Liver (tissue), 9 donors: ENCODE data around the gene RERE. TPM values are rescaled to one million over a fixed set of nuclear protein-coding genes. Genes with fewer than 3 reads are reported as not detected.

ENCODE experiments used
- DNase-seq: peaks from one replicate; pipeline ENCODE4 v3.0.0-alpha.2; 2017; ENCODE audit warnings: low spot score
- H3K27ac ChIP-seq, 2 donors: one replicate each; pipeline ENCODE4 v1.7.0; 2013; ENCODE audit warnings: inconsistent platforms in 2 of 2, low read length in 2 of 2, control low read depth in 1 of 2, low read depth in 1 of 2, mild to moderate bottlenecking in 1 of 2
- H3K27me3 ChIP-seq, 4 donors: one replicate each; pipeline versions ENCODE4 v1.6.1 to v1.7.0; 2013; ENCODE audit warnings: low read length in 3 of 4, inconsistent platforms in 1 of 4, mild to moderate bottlenecking in 1 of 4, moderate library complexity in 1 of 4; ENCODE audit not compliant: control insufficient read depth in 4 of 4, insufficient read depth in 4 of 4
- H3K36me3 ChIP-seq, 4 donors: one replicate each; pipeline versions ENCODE4 v1.6.1 to v1.7.0; 2013; ENCODE audit warnings: low read length in 3 of 4, mild to moderate bottlenecking in 3 of 4, low read depth in 1 of 4, moderate library complexity in 1 of 4; ENCODE audit not compliant: control insufficient read depth in 4 of 4, insufficient read depth in 3 of 4
- H3K4me1 ChIP-seq, 4 donors: one replicate each; pipeline versions ENCODE4 v1.6.1 to v1.7.0; 2013; ENCODE audit warnings: low read length in 3 of 4, mild to moderate bottlenecking in 3 of 4, moderate library complexity in 1 of 4; ENCODE audit not compliant: control insufficient read depth in 4 of 4, insufficient read depth in 4 of 4
- H3K4me3 ChIP-seq, 3 donors: one replicate each; pipeline versions ENCODE4 v1.6.1 to v1.7.0; 2013; ENCODE audit warnings: low read length in 3 of 3, control low read depth in 1 of 3, low read depth in 1 of 3, mild to moderate bottlenecking in 1 of 3
- H3K9ac ChIP-seq, 2 donors: one replicate each; pipeline ENCODE4 v1.7.0; 2013; ENCODE audit warnings: low read length in 2 of 2, mild to moderate bottlenecking in 2 of 2, moderate library complexity in 2 of 2, control low read depth in 1 of 2, low read depth in 1 of 2
- H3K9me3 ChIP-seq, 4 donors: one replicate each; pipeline versions ENCODE4 v1.6.1 to v1.7.0; 2013; ENCODE audit warnings: low read length in 3 of 4; ENCODE audit not compliant: control insufficient read depth in 4 of 4
- ATF3 ChIP-seq: IDR thresholded peaks from 2 replicates; pipeline ENCODE4 v1.6.1; 2016; ENCODE audit warnings: antibody characterized with exemption
- CTCF ChIP-seq: fragments of 150-350 bp; IDR thresholded peaks from 2 replicates; pipeline ENCODE4 v1.5.1; 2017; ENCODE audit warnings: improper control_type of control experiment, low read depth, low read length; ENCODE audit not compliant: missing input control
- EGR1 ChIP-seq, 2 donors: IDR thresholded peaks; 2 replicates each; pipeline ENCODE4 v1.6.1; 2016 to 2018; ENCODE audit warnings: antibody characterized with exemption in 2 of 2, low read depth in 2 of 2
- FOXA1 ChIP-seq: IDR thresholded peaks from 2 replicates; pipeline ENCODE4 v1.6.1; 2016; ENCODE audit warnings: antibody characterized with exemption
- FOXA2 ChIP-seq: IDR thresholded peaks from 2 replicates; pipeline ENCODE4 v1.6.1; 2016; ENCODE audit warnings: antibody characterized with exemption
- GABPA ChIP-seq, 2 donors: IDR thresholded peaks in 1 of 2; conservative IDR thresholded peaks in 1 of 2; 2 replicates each; pipeline ENCODE4 v1.6.1; 2016; ENCODE audit warnings: antibody characterized with exemption in 2 of 2, mild to moderate bottlenecking in 1 of 2, moderate library complexity in 1 of 2
- HNF4A ChIP-seq, 2 donors: conservative IDR thresholded peaks; 2 replicates each; pipeline ENCODE4 v1.6.1; 2016; ENCODE audit warnings: antibody characterized with exemption in 2 of 2, mild to moderate bottlenecking in 2 of 2
- HNF4G ChIP-seq: IDR thresholded peaks from 2 replicates; pipeline ENCODE4 v1.6.1; 2016; ENCODE audit warnings: antibody characterized with exemption
- JUND ChIP-seq, 2 donors: IDR thresholded peaks; 2 replicates each; pipeline ENCODE4 v1.6.1; 2016; ENCODE audit warnings: antibody characterized with exemption in 2 of 2
- MAX ChIP-seq: IDR thresholded peaks from 2 replicates; pipeline ENCODE4 v1.6.1; 2016; ENCODE audit warnings: antibody characterized with exemption
- NR2F2 ChIP-seq: IDR thresholded peaks from 2 replicates; pipeline ENCODE4 v1.6.1; 2016; ENCODE audit warnings: antibody characterized with exemption
- RAD21 ChIP-seq, 2 donors: IDR thresholded peaks; 2 replicates each; pipeline ENCODE4 v1.6.1; 2016; ENCODE audit warnings: antibody characterized with exemption in 2 of 2, mild to moderate bottlenecking in 2 of 2
- REST ChIP-seq: IDR thresholded peaks from 2 replicates; pipeline ENCODE4 v1.6.1; 2016; ENCODE audit warnings: antibody characterized with exemption, mild to moderate bottlenecking
- RXRA ChIP-seq, 2 donors: IDR thresholded peaks; 2 replicates each; pipeline ENCODE4 v1.6.1; 2017 to 2018; ENCODE audit warnings: antibody characterized with exemption in 2 of 2, mild to moderate bottlenecking in 1 of 2
- SP1 ChIP-seq: IDR thresholded peaks from 2 replicates; pipeline ENCODE4 v1.6.1; 2018; ENCODE audit warnings: antibody characterized with exemption, mild to moderate bottlenecking
- TAF1 ChIP-seq: conservative IDR thresholded peaks from 2 replicates; pipeline ENCODE4 v1.6.1; 2016; ENCODE audit warnings: antibody characterized with exemption, mild to moderate bottlenecking
- YY1 ChIP-seq: IDR thresholded peaks from 2 replicates; pipeline ENCODE4 v1.6.1; 2016; ENCODE audit warnings: antibody characterized with exemption, mild to moderate bottlenecking
- ZBTB33 ChIP-seq: IDR thresholded peaks from 2 replicates; pipeline ENCODE4 v1.6.1; 2016; ENCODE audit warnings: antibody characterized with exemption
- WGBS: extraction: QIAGEN DNeasy Blood & Tissue Kit; methylation state at CpG from one replicate; pipeline ENCODE4 v1.1.7; 2013; 5-methylcytosine and 5-hydroxymethylcytosine counted together
- polyA plus RNA-seq, 2 donors: library from polyadenylated mRNA; stranded (reverse) in 1 of 2; unstranded in 1 of 2; fragments of 200-250 nt in 1 of 2; fragments of >200 nt in 1 of 2; fragmentation: Nextera tagmentation in 1 of 2; extraction: Ambion mirVana in 1 of 2; gene quantifications; one replicate each; pipeline versions ENCODE4 v1.2.1 to v1.2.3, GENCODE V29; 2013 to 2015
- total RNA-seq, 2 donors: library from RNA; depleted of rRNA; stranded (reverse); fragments of >200 nt; gene quantifications; one replicate each; pipeline ENCODE4 v1.2.3, GENCODE V29; 2014
- donor health status: healthy.
- donor health status: healthy.
- donor health status: healthy.
- donor health status: healthy.
- donor health status: healthy.

RERE gene
- total and polyA plus RNA-seq, 4 donors, result 9.8 to 49.1 (median 24.8) TPM

GRCh38 chr1:8848663-8849386 lies 31.4 kb upstream of the RERE start:
- Histone ChIP-seq H3K4me1 (peaks cover 3 to 12% (median 9%) of the 10 kb centered on the region in 4 donors), H3K9ac (no peak overlapping the region), H3K4me3 (no peak overlapping the region), H3K27ac (peak overlapping the region; percentile 75 to 83), H3K9me3 (no peaks in the 10 kb centered on the region), H3K27me3 (no peaks in the 10 kb centered on the region), H3K36me3 (no peaks in the 10 kb centered on the region)
- 27% methylated on average over 19 of the region's 19 CpGs for WGBS
- TF ChIP-seq NR2F2 (peak; percentile 38), CTCF (peak; percentile 91), FOXA1 (peak; percentile 82), SP1 (peak; percentile 93), HNF4G (no peak), RXRA (IDR thresholded peaks at IDR 0.05) (peak; percentile 73 to 84), ZBTB33 (peak; percentile 81), RAD21 (IDR thresholded peaks at IDR 0.05) (peak; percentile 91 to 95), HNF4A (conservative IDR thresholded peaks at IDR 0.05) (peak; percentile 92 to 96), TAF1 (no peak), EGR1 (IDR thresholded peaks at IDR 0.05; ENCODE audit: low read depth in 2 of 2) (peak in 1 of 2 donors; percentile 39), ATF3 (peak; percentile 29), YY1 (peak; percentile 79), FOXA2 (peak; percentile 58), GABPA (IDR thresholded peaks at IDR 0.05 in 1 of 2, conservative IDR thresholded peaks at IDR 0.05 in 1 of 2) (peak in 1 of 2 donors; percentile 35), JUND (IDR thresholded peaks at IDR 0.05) (peak; percentile 61 to 88), MAX (peak; percentile 83), REST (peak; percentile 89)
- peak; percentile 89 for DNase-seq
